Measurements from ENCODE around the gene ERN1. TPM values are rescaled to one million over a fixed set of nuclear protein-coding genes. Genes with fewer than 3 reads are reported as not detected.

ERN1 gene
- total RNA-seq, 1 donor from 2014 or later, result 52.6 TPM

DNA sequence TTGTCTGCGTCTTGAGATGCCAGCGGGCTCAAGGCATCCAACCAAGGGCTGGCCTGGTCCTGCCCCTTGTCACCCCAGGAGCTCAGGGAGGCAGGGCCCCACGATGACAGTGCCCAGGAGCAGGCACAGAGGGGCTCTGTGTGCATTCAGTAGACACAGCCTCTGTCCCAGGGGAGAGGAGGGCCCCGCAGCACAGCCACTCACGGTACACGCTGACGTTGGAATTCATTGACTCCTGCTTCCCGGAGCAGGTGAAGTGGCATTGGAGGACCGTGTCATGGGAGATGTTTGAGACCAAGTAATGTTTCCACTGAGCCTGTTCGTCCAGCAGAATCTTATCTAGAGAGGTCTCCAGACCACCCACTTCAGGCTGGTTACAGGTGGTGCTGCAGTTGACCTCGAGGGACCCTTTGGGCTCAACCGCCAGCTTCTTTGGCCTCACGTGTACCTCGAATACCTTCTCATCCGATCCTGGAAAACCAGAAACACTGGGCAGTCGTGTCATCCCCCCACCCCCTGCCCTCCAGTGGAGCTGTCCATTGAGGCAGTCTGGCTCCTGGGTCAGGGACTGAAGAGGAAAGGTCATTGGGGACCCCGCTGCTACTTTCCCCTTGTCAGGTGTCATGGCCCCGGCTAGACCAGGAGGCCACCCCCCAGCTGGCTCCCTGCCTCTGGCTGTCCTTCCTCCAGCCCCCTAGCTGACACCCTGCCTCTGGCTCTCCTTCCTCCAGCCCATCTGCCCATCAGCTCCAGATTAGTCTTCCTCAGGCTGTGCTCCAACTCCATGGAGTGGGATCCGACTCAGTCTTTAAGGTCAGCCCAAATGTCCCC is 124.8 kb downstream of the ERN1 start:
- Histone ChIP-seq H3K4me3 (peak overlapping the region; percentile 31), H3K4me1 (peaks cover 46% of the 10 kb centered on the region), H3K36me3 (no peaks in the 10 kb centered on the region), H3K9me3 (no peaks in the 10 kb centered on the region), H3K27me3 (no peaks in the 10 kb centered on the region), H3K27ac (no peak overlapping the region)
- ATAC-seq (no peak), DNase-seq (no peak)
- TF ChIP-seq, protein P1, sequence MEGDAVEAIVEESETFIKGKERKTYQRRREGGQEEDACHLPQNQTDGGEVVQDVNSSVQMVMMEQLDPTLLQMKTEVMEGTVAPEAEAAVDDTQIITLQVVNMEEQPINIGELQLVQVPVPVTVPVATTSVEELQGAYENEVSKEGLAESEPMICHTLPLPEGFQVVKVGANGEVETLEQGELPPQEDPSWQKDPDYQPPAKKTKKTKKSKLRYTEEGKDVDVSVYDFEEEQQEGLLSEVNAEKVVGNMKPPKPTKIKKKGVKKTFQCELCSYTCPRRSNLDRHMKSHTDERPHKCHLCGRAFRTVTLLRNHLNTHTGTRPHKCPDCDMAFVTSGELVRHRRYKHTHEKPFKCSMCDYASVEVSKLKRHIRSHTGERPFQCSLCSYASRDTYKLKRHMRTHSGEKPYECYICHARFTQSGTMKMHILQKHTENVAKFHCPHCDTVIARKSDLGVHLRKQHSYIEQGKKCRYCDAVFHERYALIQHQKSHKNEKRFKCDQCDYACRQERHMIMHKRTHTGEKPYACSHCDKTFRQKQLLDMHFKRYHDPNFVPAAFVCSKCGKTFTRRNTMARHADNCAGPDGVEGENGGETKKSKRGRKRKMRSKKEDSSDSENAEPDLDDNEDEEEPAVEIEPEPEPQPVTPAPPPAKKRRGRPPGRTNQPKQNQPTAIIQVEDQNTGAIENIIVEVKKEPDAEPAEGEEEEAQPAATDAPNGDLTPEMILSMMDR (IDR thresholded peaks at IDR 0.05), result no peak
- intact Hi-C loops (cut with DNase I), result no loop called here

DNA sequence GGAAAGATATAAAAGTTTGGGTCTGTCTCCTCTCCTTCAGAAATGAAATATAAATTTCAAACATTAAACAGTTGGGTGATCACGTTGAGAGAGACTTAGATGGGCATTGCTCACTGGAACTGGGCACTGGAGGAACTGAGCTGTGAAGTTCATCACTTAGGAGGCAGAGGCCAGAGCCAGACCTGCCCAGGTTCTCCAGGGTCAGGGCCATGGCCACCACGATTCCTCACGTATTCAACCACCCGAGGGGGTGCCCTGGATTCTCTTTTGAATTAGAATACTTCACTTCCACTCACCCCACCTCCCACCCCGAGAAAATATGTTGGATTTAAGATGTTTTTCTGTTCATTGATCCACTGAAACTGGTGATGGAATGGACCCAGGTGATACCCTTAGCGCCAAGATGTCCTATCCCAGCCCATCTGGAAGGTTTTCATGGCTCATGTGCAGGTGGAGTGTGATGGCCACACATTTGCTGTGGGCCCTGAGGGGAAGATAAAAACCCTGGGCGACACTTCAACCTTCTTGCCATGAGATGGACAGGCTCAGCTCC is 125.7 kb downstream of the ERN1 start:
- Histone ChIP-seq H3K27me3 (no peaks in the 10 kb centered on the region), H3K4me3 (no peak overlapping the region), H3K4me1 (peaks cover 38% of the 10 kb centered on the region), H3K36me3 (no peaks in the 10 kb centered on the region), H3K9me3 (no peaks in the 10 kb centered on the region), H3K27ac (no peak overlapping the region)
- TF ChIP-seq, protein P1 (IDR thresholded peaks at IDR 0.05), result no peak
- ATAC-seq (no peak), DNase-seq (no peak)
- intact Hi-C loops (cut with DNase I), result no loop called here

DNA sequence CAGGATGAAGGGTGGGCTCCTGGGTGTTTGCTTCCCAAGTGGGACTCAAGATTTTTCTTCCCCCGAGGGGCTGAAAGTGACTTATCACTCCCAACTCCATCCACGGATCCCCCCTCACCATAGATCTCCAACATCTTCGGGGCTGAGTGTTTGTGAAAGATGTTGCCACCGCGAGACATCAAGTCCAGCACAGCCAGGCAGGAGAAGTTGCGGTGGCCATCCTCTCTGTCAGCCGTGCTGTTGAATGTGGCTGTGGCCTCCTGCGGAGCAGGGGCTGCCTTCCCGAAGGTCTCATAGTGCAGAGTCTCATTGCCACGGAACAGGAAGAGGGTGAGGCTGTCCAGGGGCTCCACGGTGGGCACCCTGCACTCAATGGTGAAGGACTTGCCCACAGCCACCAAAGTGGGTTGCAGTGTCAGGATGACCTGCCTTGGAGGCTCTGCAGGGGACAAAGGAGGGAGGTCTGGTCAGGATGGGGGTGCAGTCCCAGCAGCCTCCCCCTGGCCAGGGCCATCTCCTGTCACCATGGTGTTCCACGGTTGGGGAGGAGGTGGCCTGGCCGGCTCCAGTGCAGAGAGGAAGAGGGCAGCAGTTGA is 126.3 kb downstream of the ERN1 start:
- intact Hi-C loops (cut with DNase I), result no loop called here
- no peaks in the 10 kb centered on the region for H3K27me3 ChIP-seq
- TF ChIP-seq, protein P1 (IDR thresholded peaks at IDR 0.05), result no peak
- no peak overlapping the region for H3K4me3 ChIP-seq
- peaks cover 35% of the 10 kb centered on the region for H3K4me1 ChIP-seq
- H3K27ac ChIP-seq, result no peak overlapping the region
- no peaks in the 10 kb centered on the region for H3K9me3 ChIP-seq
- DNase-seq (no peak), ATAC-seq (no peak)
- H3K36me3 ChIP-seq, result no peaks in the 10 kb centered on the region

DNA sequence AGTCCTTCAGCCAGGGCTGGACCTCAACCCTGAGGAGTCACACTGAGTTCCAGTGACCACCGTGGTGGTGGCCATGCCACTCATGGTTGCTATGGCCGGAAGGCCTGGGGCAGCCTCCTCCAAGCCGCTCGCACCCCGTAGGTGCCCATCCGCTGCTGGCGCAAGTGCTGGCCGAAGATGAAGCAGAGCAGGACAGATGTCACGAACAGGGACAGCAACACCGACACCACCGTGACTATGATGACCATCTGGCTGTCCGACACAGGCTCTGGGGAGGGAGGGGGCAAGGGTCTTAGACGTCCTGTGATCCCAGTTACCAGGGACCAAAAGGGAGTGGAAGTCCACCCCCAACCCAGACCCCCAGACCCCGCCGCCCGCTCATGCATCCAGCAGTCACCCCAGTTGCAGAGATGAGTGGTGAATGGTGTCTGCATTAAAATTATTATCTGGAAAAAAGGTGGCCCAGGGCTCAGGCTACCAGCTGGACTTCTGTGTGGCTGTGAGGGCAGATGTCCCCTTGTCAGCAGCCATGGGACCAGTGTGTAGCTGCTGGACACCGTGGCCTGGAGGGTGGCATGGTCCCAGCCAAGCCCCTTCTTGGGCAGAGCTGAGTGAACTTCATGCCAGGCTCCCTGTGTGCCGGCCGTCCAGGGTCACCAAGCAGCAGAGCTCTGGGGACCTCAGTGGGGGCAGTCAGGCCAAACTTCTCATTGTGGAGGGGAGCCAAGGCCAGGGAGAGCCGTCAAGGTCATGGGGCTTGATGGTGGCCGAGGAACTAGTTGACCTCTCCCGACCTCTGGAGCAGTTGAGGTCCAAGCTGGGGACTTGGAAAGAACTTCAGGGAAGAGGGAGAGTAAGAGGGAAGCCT is 127.1 kb downstream of the ERN1 start:
- H3K27ac ChIP-seq, result peak overlapping the region; percentile 51
- intact Hi-C loops (cut with DNase I), result no loop called here
- ATAC-seq (no peak), DNase-seq (no peak)
- H3K4me3 ChIP-seq, result no peak overlapping the region
- no peaks in the 10 kb centered on the region for H3K9me3 ChIP-seq
- TF ChIP-seq, protein P1 (IDR thresholded peaks at IDR 0.05), result no peak
- peaks cover 33% of the 10 kb centered on the region for H3K4me1 ChIP-seq
- H3K27me3 ChIP-seq, result no peaks in the 10 kb centered on the region
- no peaks in the 10 kb centered on the region for H3K36me3 ChIP-seq

DNA sequence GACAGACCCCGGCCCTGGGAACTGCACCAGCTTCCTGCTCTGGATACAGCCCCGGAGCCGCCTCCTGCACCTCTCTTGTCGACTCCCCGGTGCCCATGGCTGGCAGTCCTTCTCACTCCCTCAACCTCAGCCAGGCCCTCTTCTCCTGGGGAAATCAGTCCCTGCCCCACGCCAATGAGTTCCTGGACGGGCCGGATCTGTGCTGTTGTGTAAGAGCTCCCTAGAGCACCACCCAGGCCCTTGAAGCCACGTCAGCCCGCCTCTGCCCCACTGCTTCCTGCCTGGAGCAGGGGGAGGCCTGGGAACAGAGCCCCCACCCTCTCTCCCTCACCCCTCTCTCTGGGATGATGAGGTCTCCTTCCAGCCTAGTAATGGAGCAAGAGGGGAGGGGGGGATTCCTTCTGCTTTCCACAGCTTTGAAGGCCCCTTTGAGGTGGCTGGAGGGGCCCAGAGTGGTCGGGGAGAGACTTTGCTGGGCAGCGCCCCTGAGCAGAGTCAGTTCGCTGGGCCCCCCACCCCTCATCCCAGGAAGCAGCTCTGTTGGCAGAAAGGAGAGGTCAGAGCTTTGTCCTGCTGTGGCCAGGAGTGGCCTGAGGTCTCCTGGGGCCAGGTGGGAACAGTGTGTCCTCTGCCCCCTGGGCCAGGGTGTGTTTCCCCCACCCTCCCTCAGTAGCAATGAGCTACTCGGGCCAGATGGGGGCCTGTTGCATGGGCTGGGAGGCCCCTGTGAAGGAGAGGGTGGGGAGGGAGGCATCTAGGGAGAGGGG is 128.0 kb downstream of the ERN1 start:
- H3K36me3 ChIP-seq, result no peaks in the 10 kb centered on the region
- TF ChIP-seq, protein P1 (IDR thresholded peaks at IDR 0.05), result no peak
- H3K27ac ChIP-seq, result peak overlapping the region; percentile 51
- peak; percentile 83 for DNase-seq
- no peak overlapping the region for H3K4me3 ChIP-seq
- no peaks in the 10 kb centered on the region for H3K9me3 ChIP-seq
- no peaks in the 10 kb centered on the region for H3K27me3 ChIP-seq
- peaks cover 31% of the 10 kb centered on the region for H3K4me1 ChIP-seq
- ATAC-seq, result peak; percentile 72
- intact Hi-C loops (cut with DNase I), result no loop called here

Measured in upper lobe of right lung (tissue), 1 donor.